ENCODE data around the gene PIP4K2A. TPM values are rescaled to one million over a fixed set of nuclear protein-coding genes. Genes with fewer than 3 reads are reported as not detected.
"Not testable (repeated sequence)": the region's sequence is repeated elsewhere in the genome, so short reads cannot be mapped to it uniquely, and the experiment has no call there.

Gene PIP4K2A
- total RNA-seq, 2 donors from 2014 or later = 3.6 to 7.8 TPM

DNA sequence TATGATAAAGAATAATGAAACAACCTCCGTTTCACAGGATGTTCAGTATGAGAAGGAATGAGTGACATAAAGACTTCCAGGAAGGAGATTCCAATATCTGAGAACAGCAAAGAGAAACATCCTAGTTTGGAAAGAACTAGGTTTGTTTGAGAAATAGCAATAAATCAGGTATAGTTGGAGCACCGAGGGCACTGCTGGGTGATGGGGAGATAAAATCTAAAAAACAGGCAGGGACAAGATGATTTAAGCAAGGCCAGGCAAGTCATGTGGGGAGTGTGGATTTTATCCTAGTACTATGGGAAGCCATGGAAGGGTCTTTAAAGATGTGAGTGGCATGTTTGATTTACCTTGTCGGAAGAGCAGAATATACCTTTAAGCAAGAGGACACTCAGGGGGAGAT, 199.4 kb downstream of the PIP4K2A start:
- TF ChIP-seq, protein P1, sequence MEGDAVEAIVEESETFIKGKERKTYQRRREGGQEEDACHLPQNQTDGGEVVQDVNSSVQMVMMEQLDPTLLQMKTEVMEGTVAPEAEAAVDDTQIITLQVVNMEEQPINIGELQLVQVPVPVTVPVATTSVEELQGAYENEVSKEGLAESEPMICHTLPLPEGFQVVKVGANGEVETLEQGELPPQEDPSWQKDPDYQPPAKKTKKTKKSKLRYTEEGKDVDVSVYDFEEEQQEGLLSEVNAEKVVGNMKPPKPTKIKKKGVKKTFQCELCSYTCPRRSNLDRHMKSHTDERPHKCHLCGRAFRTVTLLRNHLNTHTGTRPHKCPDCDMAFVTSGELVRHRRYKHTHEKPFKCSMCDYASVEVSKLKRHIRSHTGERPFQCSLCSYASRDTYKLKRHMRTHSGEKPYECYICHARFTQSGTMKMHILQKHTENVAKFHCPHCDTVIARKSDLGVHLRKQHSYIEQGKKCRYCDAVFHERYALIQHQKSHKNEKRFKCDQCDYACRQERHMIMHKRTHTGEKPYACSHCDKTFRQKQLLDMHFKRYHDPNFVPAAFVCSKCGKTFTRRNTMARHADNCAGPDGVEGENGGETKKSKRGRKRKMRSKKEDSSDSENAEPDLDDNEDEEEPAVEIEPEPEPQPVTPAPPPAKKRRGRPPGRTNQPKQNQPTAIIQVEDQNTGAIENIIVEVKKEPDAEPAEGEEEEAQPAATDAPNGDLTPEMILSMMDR (IDR thresholded peaks at IDR 0.05) = no peak
- TF ChIP-seq POLR2A (IDR thresholded peaks at IDR 0.05) = no peak
- H3K27ac ChIP-seq = no peak overlapping the region
- DNase-seq = no peak

DNA sequence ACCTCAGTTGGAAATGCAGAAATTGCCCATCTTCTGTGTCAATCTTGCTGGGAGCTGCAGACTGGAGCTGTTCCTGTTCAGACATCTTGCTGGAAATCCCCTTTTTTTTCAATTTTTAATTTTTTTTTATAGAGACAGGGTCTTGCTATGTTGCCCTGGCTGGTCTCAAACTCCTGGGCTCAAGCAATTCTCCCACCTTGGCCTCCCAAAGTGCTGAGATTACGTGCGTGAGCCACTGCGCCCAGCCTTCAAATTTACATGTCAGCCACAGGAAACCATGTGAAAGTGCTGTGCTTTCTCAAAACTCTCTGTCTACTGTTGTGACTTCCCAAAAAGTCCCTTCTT, 200.0 kb downstream of the PIP4K2A start:
- H3K36me3 ChIP-seq (replicated peaks in 1 of 2; ENCODE audit: insufficient read depth in 1 of 2, low read depth in 2 of 2); H3K4me3 ChIP-seq; H3K4me1 ChIP-seq; ATAC-seq; intact Hi-C loops (cut with DNase I); H3K9me3 ChIP-seq; H3K27ac ChIP-seq; DNase-seq; H3K27me3 ChIP-seq: not testable (repeated sequence)
- 94 to 95% methylated on average over 3 of the region's 3 CpGs for WGBS, 2 donors

More for the DNA sequence above, 199.4 kb downstream of the PIP4K2A start:
- H3K4me1 ChIP-seq = no peaks in the 10 kb centered on the region
- no peak for ATAC-seq
- intact Hi-C loops (cut with DNase I) = no loop called here
- H3K4me3 ChIP-seq = no peak overlapping the region
- WGBS, 2 donors = 70 to 83% methylated on average over 3 of the region's 3 CpGs
- no peaks in the 10 kb centered on the region for H3K36me3 ChIP-seq (replicated peaks in 1 of 2; ENCODE audit: insufficient read depth in 1 of 2, low read depth in 2 of 2)
- no peaks in the 10 kb centered on the region for H3K9me3 ChIP-seq
- H3K27me3 ChIP-seq = no peaks in the 10 kb centered on the region

DNA sequence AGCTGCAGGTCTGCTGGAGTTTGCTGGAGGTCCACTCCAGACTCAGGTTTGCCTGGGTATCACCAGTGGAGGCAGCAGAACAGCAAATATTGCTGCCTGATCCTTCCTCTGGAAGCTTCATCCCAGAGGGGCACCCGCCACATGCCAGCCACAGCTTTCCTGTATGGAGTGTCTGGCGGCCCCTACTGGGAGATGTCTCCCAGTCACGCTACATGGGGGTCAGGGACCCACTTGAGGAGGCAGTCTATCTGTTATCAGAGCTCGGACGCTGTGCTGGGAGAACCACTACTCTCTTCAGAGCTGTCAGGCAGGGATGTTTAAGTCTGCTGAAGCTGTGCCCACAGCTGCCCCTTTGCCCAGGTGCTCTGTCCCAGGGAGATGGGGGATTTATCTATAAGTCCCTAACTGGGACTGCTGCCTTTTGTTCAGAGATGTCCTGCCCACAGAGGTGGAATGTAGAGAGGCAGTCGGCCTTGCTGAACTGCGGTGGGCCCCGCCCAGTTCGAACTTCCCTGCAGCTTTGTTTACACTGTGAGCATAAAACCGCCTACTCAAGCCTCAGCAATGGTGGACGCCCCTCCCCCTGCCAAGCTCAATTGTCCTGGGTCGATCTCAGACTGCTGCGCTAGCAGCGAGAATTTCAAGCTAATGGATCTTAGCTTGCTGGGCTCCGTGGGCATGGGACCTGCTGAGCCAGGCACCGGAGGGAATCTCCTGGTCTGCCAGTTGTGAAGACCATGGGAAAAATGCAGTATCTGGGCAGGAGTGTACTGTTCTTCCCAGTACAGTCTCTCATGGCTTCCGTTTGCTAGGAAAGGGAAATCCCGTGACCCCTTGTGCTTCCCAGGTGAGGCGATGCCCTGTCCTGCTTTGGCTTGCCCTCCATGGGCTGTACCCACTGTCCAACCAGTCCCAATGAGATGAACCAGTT, 200.6 kb downstream of the PIP4K2A start:
- not testable (repeated sequence) for H3K27ac ChIP-seq
- WGBS, 2 donors = 42 to 48% methylated on average over 12 to 19 of the region's 19 CpGs
- DNase-seq = peak in 3 of 4 donors; percentile 16 to 45 (median 25)

DNA sequence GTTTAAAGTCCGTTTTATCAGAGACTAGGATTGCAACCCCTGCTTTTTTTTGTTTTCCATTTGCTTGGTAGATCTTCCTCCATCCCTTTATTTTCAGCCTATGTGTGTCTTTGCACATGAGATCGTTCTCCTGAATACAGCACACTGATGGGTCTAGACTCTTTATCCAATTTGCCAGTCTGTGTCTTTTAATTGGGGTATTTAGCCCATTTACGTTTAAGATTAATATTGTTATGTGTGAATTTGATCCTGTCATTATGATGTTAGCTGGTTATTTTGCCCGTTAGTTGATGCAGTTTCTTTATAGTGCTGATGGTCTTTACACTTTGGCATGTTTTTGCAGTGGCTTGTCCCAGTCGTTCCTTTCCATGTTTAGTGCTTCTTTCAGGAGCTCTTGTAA, 202.4 kb downstream of the PIP4K2A start:
- ATAC-seq; intact Hi-C loops (cut with DNase I); H3K27ac ChIP-seq; H3K36me3 ChIP-seq (replicated peaks in 1 of 2; ENCODE audit: insufficient read depth in 1 of 2, low read depth in 2 of 2); H3K27me3 ChIP-seq; H3K9me3 ChIP-seq; H3K4me1 ChIP-seq; DNase-seq; H3K4me3 ChIP-seq: not testable (repeated sequence)
- WGBS, 2 donors = 61 to 73% methylated on average over 5 of the region's 5 CpGs

More for the DNA sequence above, 200.6 kb downstream of the PIP4K2A start:
- H3K27me3 ChIP-seq; H3K9me3 ChIP-seq; H3K36me3 ChIP-seq (replicated peaks in 1 of 2; ENCODE audit: insufficient read depth in 1 of 2, low read depth in 2 of 2); ATAC-seq; H3K4me3 ChIP-seq; intact Hi-C loops (cut with DNase I); H3K4me1 ChIP-seq: not testable (repeated sequence)

DNA sequence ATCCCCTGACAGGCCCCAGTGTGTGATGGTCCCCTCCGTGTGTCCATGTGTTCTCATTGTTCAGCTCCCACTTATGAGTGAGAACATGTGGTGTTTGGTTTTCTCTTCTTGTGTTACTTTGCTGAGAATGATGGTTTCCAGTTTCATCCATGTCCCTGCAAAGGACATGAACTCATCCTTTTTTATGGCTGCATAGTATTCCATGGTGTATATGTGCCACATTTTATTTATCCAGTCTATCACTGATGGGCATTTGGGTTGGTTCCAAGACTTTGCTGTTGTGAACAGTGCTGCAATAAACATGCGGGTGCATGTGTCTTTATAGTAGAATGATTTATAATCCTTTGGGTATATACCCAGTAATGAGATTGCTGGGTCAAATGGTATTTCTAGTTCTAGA, 206.2 kb downstream of the PIP4K2A start:
- H3K27ac ChIP-seq; H3K27me3 ChIP-seq; H3K4me1 ChIP-seq; intact Hi-C loops (cut with DNase I); H3K36me3 ChIP-seq (replicated peaks in 1 of 2; ENCODE audit: insufficient read depth in 1 of 2, low read depth in 2 of 2); ATAC-seq; H3K4me3 ChIP-seq; H3K9me3 ChIP-seq; DNase-seq: not testable (repeated sequence)
- 83 to 93% methylated on average over 2 of the region's 2 CpGs for WGBS, 2 donors

DNA sequence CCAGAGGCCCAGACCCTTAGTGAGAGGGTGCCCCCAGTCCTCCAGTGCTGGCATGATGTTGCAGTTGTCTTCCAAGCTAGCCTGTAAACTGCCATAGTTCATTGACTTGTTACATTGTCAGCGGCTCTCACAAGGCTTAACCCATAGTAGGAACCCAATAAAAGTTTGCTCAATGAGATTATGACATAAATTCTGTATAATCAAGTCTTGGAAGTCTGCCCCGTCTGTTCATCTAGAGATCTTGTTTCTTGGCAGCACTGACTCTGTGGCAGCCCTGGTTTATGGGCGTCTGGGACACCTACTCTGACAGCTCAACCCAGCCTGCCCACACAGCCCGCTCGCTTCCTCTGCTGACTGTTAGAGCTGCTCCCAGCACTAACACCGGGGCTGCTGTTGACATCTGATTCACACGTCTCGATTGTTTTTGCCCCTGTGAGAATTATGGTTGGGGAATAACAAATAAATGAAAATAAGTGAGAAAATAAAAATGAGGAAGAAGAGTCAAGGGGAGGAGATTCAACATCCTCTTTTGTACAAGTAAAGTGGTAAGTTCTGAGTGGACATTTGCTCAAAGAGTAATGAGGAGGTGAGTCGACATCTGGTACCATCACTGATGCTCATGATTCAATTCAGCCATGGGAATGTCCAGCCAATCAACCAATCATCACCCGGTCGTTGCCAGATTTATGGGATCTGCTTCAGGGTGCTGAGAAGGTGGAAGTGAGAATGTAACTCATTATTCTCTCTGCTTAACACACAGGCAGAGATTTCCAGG, 208.3 kb downstream of the PIP4K2A start:
- Histone ChIP-seq H3K27me3 (no peaks in the 10 kb centered on the region), H3K27ac (no peak overlapping the region), H3K4me3 (no peak overlapping the region), H3K36me3 (replicated peaks in 1 of 2; ENCODE audit: insufficient read depth in 1 of 2, low read depth in 2 of 2) (no peaks in the 10 kb centered on the region), H3K9me3 (no peaks in the 10 kb centered on the region), H3K4me1 (no peaks in the 10 kb centered on the region)
- TF ChIP-seq POLR2A (IDR thresholded peaks at IDR 0.05) = no peak
- TF ChIP-seq, protein P1 (IDR thresholded peaks at IDR 0.05) = no peak
- intact Hi-C loops (cut with DNase I) = no loop called here
- peak in 1 of 4 donors; percentile 7 for DNase-seq
- ATAC-seq = no peak
- WGBS, 2 donors = 58 to 68% methylated on average over 11 of the region's 11 CpGs

All from body of pancreas (tissue), 4 donors.